HG03175 (cell line): ENCODE measurements around the gene NUDCD3.
A peak's percentile ranks its signal among the peaks of the same experiment; 100 is the strongest.

Source experiments
- ATAC-seq: cut with Tn5 transposase; IDR thresholded peaks from one replicate; pipeline ENCODE4 v1.9.1; 2021; ENCODE audit warnings: mild to moderate bottlenecking, moderate library complexity; ENCODE audit not compliant: unreplicated experiment

The NUDCD3 gene

DNA sequence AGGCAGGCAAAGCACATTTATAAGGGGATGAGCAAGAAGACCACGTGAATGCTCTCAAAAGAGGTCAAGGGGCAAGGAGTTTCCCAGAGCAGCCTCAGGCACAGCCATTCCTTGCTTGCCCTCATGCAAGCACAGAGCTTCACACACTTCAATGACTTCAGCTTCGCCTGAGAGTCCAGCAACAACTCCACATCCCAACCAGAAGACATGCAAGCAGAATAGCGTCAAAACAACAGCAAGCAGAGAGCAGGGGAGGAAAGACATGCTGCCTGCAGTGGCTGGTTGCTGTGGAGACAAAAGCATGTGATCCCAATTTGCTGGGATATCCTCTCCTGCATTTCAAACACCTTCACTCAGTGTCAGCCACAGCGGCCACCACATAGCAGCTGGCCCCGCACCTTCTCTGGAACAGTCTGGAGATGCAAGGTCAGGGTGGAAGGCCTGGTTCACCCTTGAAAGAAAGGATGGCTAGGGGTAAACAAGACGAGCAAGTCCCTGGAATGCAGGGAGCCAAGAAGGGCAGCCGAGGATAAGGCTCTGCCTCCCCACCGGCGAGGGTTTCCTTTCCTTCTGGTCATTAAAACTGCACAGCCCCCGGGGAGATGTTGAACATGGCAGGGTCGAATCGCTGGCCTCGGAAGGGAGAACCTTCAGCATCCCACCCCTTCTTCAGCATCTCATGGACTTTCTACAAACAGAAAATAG, 104.9 kb downstream of the NUDCD3 start:
- ATAC-seq = no peak

DNA sequence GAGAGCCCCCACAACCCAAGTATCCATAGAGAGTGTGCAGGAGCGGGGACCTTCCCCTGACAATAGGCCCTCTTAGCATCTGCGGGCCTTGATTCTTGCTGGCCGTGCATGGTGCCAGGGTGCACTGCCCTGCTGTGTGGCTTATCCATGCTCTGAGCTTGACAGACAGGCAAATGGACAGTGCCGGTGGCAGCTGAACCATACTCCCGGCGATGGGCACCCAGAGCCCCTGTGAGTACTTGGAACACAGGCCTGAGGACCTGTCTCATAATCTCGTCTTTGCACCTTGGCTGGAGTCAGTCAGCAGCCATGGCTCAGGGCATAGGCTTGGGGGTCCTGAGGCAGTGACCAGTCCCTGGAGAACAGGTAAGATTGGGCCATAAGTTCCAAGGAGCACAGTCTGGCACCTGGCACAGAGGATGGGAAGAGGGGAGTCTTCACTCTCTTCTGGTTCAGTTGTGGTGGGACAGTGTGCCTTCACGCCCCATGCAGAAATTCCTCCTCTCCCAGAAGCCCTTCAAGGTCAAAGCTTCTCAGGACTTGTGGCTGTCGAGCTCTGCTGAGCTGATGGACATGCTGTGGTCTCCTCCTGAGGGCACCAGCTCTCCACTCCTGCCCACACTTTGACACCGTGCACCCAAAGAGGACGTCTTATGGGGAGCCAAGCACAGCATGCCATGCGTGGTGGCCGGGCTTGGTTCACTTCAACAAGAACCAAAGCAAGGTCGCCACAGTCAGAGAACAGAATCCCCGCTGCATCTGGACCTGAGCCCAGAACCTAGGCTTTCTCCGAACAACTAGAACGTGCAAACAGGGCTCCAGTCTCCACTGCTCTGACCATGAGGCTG, 105.6 kb downstream of the NUDCD3 start:
- no peak for ATAC-seq

DNA sequence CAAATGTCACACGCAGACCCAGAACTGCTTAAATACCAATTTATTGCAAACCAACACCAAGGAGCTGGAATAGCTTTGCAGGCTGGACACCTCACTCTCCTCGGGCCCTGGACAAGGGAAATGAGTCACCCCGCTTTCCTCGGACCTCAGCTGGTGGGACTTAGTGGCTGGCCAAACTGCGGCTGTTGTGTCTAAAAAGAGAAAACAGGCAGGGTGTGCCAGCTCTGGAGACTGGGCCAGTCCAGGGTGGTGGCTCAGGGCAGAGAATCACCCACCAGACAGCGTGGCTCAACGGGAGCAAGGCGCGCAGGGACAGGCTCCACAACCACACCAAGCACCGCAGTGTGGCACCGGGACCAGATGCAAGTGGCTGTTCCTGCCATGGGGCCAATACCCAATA, 106.9 kb downstream of the NUDCD3 start:
- no peak for ATAC-seq

DNA sequence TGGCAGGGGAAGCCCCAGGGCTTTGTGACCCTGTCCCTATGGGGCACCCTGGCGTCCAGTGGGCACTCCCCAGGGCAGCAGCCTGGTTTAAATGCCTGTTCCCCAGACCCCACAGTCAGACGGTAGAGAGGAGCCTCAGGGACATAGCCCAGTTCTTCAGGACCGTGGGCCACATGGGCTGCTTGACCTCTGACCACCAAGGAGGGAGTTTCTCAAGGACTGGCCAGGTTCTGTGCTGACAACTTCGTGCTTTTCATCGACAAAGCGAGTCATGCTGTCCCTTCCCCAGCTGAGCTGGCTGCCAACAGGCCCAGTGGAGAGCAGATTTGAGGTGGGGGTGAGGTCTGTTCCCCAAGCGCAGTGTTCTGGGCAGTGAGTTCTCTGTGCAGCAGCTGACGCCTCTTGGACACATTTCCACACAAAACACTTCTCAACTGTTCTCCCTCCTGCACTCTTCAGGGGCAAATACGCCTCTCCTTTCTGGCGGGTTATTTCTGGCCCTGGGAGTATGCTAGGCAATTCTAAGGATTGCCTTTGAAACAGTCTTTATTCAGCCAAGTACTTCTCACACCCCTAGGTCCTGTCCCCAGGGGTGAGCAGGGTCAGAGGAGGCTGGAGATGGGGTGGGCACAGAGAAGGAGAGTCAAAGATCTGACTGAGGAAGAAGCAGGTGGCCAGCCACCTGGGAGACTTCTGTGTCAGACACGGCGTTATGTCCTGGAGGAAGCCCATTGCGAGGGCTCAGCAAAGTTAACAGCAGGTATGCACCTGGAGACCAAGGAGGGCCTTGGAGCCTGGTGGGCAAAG, 107.8 kb downstream of the NUDCD3 start:
- ATAC-seq = no peak

- ATAC-seq = no peak
Measured at GRCh38 chr7:44381494-44382220, 108.8 kb downstream of the NUDCD3 start.

DNA sequence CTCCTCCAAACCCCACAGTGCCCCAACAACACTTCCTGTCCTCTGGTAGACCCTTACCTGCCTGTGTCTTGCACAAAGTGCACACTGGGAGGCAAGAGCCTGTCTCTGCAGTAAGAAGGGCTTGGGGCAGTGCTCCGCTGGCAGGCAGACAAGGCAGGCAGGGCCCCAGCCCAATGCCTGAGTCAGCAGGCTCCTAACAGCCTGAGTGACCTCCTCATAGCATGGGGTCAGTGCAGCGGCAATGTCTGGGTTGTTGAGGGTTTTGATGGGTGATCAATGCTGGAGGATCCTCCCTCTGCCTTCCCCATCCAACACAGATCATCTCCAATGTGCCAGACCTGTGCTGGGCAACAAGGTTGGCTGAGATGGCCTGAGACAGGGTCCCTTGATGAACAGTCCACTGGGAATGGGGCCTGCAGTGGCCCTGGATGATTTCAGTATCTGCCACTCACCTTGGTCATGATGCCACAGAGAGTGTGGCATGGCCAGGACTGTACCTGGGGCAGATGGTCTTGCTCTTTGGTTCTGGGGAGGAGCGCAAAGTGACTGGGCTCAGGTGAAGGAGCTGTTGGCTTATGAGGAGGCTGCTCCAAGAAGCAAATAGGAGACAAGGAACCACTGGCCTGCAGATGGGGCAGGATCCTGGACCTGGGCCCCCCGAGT, 109.5 kb downstream of the NUDCD3 start:
- ATAC-seq = no peak

- no peak for ATAC-seq
Measured at GRCh38 chr7:44380189-44380830, 110.1 kb downstream of the NUDCD3 start.

- no peak for ATAC-seq
Measured at GRCh38 chr7:44379366-44380188, 110.9 kb downstream of the NUDCD3 start.

DNA sequence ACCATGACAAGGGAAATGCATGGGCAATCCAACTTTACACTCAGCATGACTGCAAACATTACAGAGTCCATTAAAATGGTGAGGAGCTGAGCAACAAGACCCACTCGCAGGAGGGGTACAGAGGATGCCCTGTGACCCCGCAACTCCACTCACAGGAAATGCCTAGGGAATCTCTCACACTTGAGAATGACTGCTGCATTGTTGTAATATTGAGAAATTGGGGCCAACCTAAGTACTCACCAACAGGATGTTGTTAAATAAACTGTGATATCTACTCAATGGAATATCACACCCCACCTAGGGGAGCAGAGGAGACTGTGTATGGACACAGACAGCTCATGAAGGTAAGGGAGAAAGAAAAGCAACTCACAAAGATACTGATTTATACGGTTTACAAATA, 111.7 kb downstream of the NUDCD3 start:
- ATAC-seq = no peak

- peak; percentile 79 for ATAC-seq
Measured at GRCh38 chr7:44377681-44378421, 112.6 kb downstream of the NUDCD3 start.

GRCh38 chr7:44377134-44377463, 113.4 kb downstream of the NUDCD3 start:
- ATAC-seq = no peak

DNA sequence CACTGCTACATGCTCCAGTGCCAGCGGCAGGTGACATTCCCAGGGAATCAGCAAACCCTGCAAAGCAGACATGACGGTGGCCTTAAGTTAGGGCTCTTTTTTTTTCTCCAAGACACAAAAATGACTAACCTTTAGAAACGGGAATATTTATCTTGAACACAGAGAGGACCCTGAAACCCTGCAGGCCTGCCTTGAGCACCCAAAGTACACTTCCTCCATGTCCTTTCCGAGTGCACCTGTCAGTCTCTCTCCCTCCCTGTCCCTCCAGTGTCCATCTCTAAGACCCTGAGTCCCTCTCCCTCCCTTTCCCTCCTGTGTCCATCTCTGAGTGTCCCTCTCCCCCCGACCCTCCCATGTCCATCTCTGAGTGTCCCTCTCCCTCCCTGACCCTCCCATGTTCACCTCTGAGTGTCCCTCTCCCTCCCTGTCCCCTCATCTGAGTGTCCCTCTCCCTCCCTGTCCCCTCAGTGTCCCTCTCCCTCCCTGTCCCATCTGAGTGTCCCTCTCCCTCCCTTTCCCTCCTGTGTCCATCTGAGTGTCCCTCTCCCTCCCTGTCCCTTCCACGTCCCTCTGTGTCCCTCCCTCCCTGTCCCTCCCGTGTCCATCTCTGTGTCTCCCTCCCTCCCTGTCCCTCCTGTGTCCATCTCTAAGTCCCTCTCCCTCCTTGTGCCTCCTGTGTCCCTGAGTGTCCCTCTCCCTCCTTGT, 113.9 kb downstream of the NUDCD3 start:
- no peak for ATAC-seq

- no peak for ATAC-seq
Measured at GRCh38 chr7:44375926-44376342, 114.5 kb downstream of the NUDCD3 start.

DNA sequence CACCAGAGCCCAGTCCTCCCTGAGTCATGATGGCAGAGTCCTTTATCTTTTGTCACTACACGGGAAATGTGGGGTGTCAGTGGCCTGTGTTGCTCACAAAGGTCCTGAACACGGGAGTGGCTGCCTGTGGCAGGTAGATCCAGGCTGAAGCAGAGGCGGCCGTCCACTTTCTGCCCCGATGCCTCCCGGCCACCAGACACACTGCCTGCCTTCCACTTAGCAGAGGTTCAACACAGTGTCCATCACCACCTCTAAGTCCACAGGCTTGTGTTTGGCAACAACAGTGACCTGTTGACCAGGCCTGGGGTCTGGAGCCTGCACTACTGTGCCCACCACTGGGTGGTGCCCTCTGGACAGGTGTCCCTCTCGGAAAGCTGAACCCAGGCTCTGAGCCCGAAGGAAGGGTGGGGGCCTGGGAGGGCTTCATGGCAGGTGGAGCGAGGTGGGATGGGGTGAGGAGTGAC, 115.2 kb downstream of the NUDCD3 start:
- no peak for ATAC-seq

DNA sequence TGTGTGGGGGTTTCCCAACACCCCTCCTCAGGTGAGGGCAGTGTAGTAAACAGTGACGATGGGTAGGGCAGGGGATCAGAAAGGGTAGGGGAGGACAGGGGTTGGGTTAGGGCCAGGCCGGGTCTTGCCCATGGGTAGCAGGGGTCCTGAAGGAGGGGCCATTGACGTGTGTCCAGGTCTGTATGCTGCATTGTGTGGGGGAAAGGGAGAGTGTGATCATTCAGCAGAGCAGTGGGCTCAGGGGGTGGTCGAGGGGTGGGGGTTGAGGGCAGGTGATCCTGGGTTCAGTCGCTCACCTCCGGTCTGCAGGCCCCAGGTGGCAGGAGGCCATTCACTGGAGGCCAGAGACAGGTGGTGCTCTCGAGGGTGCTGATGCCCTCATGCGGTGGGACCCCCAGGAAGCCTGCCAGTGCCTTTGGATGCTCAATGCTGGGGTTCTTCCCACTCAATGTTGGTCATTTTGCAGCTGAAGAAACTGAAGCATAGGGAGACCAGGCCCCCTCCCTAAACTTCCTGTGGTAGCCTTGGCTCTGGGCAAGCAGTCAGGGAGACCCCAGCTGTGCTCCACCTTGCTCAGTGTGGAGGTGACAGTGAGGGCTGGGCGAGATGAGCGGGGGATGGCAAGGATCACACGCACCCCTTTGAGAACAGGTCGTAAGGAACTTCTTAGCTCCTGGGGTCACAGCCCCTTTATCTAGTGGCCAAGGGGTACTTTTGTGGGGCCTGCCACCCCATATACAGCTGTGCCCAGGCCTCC, 116.3 kb downstream of the NUDCD3 start:
- no peak for ATAC-seq

GRCh38 chr7:44373418-44373740, 117.1 kb downstream of the NUDCD3 start:
- no peak for ATAC-seq
